ENCODE data around the gene UTP15.

The UTP15 gene

GRCh38 chr5:73606206-73606753 lies 40.7 kb downstream of the UTP15 start:
- ATAC-seq, result no peak
- TF ChIP-seq ZNF8 (CRISPR knock-in tag; IDR thresholded peaks at IDR 0.05) (no peak), CREB5 (CRISPR knock-in tag; IDR thresholded peaks at IDR 0.05; ENCODE audit: low read depth) (no peak), ARNTL (CRISPR knock-in tag; IDR thresholded peaks at IDR 0.05; ENCODE audit: borderline replicate concordance, low read depth) (no peak), ZFP3 (CRISPR knock-in tag; IDR thresholded peaks at IDR 0.05) (no peak), ESRRG (CRISPR knock-in tag; IDR thresholded peaks at IDR 0.05) (no peak), PPARA (CRISPR knock-in tag; IDR thresholded peaks at IDR 0.05; ENCODE audit: borderline replicate concordance) (no peak), ZNF565 (CRISPR knock-in tag; conservative IDR thresholded peaks at IDR 0.05; ENCODE audit: low read depth) (no peak), GLIS3 (CRISPR knock-in tag; IDR thresholded peaks at IDR 0.05) (no peak), PATZ1 (CRISPR knock-in tag; IDR thresholded peaks at IDR 0.05; ENCODE audit: borderline replicate concordance) (no peak), BACH2 (CRISPR knock-in tag; IDR thresholded peaks at IDR 0.05; ENCODE audit: borderline replicate concordance) (no peak), RARB (CRISPR knock-in tag; IDR thresholded peaks at IDR 0.05) (no peak), TCF4 (CRISPR knock-in tag; IDR thresholded peaks at IDR 0.05; ENCODE audit: borderline replicate concordance) (no peak), ISL1 (CRISPR knock-in tag; IDR thresholded peaks at IDR 0.05) (no peak), SNAI2 (CRISPR knock-in tag; IDR thresholded peaks at IDR 0.05) (no peak), CSDC2 (CRISPR knock-in tag; IDR thresholded peaks at IDR 0.05) (no peak), ZFP30 (CRISPR knock-in tag; IDR thresholded peaks at IDR 0.05) (no peak)
- TF ChIP-seq, protein P1, sequence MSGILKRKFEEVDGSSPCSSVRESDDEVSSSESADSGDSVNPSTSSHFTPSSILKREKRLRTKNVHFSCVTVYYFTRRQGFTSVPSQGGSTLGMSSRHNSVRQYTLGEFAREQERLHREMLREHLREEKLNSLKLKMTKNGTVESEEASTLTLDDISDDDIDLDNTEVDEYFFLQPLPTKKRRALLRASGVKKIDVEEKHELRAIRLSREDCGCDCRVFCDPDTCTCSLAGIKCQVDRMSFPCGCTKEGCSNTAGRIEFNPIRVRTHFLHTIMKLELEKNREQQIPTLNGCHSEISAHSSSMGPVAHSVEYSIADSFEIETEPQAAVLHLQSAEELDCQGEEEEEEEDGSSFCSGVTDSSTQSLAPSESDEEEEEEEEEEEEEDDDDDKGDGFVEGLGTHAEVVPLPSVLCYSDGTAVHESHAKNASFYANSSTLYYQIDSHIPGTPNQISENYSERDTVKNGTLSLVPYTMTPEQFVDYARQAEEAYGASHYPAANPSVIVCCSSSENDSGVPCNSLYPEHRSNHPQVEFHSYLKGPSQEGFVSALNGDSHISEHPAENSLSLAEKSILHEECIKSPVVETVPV (CRISPR knock-in tag; IDR thresholded peaks at IDR 0.05), result no peak

GRCh38 chr5:73607228-73607627 lies 41.7 kb downstream of the UTP15 start:
- TF ChIP-seq PATZ1 (CRISPR knock-in tag; IDR thresholded peaks at IDR 0.05; ENCODE audit: borderline replicate concordance), result no peak
- TF ChIP-seq TSHZ2 (CRISPR knock-in tag; IDR thresholded peaks at IDR 0.05), result no peak
- TF ChIP-seq ISL1 (CRISPR knock-in tag; IDR thresholded peaks at IDR 0.05), result no peak
- no peak for TF ChIP-seq OSR1 (CRISPR knock-in tag; IDR thresholded peaks at IDR 0.05)
- TF ChIP-seq ESRRG (CRISPR knock-in tag; IDR thresholded peaks at IDR 0.05), result no peak
- no peak for TF ChIP-seq TOX (CRISPR knock-in tag; IDR thresholded peaks at IDR 0.05; ENCODE audit: borderline replicate concordance)
- TF ChIP-seq POU6F1 (CRISPR knock-in tag; IDR thresholded peaks at IDR 0.05; ENCODE audit: borderline replicate concordance, low read depth), result no peak
- TF ChIP-seq BACH2 (CRISPR knock-in tag; IDR thresholded peaks at IDR 0.05; ENCODE audit: borderline replicate concordance), result no peak
- TF ChIP-seq CSDC2 (CRISPR knock-in tag; IDR thresholded peaks at IDR 0.05), result no peak
- no peak for TF ChIP-seq ZFP3 (CRISPR knock-in tag; IDR thresholded peaks at IDR 0.05)
- no peak for TF ChIP-seq PPARA (CRISPR knock-in tag; IDR thresholded peaks at IDR 0.05; ENCODE audit: borderline replicate concordance)
- TF ChIP-seq, protein P1 (CRISPR knock-in tag; IDR thresholded peaks at IDR 0.05), result no peak
- no peak for TF ChIP-seq ZFP30 (CRISPR knock-in tag; IDR thresholded peaks at IDR 0.05)
- no peak for ATAC-seq

Data from SK-N-SH treated with all-trans-retinoic acid at 6 μM for 48 hours (cell line).